HG03175 (cell line): ENCODE data around the gene AADACL3.
"Not testable (repeated sequence)": the region's sequence is repeated elsewhere in the genome, so short reads cannot be mapped to it uniquely, and the experiment has no call there.

ENCODE experiments used
- ATAC-seq: cut with Tn5 transposase; IDR thresholded peaks from one replicate; pipeline ENCODE4 v1.9.1; 2021; ENCODE audit warnings: mild to moderate bottlenecking, moderate library complexity; ENCODE audit not compliant: unreplicated experiment

AADACL3 gene, protein sequence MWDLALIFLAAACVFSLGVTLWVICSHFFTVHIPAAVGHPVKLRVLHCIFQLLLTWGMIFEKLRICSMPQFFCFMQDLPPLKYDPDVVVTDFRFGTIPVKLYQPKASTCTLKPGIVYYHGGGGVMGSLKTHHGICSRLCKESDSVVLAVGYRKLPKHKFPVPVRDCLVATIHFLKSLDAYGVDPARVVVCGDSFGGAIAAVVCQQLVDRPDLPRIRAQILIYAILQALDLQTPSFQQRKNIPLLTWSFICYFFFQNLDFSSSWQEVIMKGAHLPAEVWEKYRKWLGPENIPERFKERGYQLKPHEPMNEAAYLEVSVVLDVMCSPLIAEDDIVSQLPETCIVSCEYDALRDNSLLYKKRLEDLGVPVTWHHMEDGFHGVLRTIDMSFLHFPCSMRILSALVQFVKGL

DNA sequence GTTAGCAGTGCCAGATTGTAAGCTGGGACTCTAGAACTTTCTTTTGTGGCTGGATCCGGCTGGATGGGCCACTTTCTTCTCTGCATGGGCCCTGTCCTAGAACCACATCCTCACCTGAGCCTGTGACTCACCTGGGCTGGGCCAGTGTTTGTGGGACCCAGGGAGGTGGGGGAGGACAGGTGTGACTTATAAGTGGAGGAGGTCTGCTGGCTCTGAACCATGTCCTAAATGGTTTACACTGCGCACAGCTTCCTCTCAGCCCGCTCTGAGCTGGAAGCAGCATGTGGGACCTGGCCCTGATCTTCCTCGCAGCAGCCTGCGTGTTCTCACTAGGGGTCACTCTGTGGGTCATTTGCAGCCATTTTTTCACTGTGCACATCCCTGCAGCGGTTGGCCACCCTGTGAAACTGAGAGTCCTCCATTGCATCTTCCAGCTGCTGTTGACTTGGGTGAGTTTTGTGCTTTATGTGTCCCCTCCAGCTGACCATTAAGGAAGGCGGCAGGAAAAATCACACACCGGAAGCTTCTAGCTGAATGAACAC is at the start of gene AADACL3:
TSS of gene AADACL3 (plus strand) at position 215 of the 542 bp plus-strand sequence. CDS start at position 282, 67 bp downstream.
- ATAC-seq: no peak

DNA sequence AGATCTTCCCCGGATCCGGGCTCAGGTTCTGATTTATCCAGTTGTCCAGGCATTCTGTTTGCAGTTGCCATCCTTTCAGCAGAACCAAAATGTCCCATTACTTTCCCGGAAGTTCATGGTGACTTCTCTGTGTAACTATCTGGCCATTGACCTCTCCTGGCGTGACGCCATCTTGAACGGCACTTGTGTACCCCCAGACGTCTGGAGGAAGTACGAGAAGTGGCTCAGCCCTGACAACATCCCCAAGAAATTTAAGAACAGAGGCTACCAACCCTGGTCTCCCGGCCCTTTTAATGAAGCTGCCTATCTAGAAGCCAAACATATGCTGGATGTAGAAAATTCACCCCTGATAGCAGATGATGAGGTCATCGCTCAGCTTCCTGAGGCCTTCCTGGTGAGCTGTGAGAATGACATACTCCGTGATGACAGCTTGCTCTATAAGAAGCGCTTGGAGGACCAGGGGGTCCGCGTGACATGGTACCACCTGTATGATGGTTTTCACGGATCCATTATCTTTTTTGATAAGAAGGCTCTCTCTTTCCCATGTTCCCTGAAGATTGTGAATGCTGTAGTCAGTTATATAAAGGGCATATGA is 49.7 kb upstream of the AADACL3 start:
- no peak for ATAC-seq

DNA sequence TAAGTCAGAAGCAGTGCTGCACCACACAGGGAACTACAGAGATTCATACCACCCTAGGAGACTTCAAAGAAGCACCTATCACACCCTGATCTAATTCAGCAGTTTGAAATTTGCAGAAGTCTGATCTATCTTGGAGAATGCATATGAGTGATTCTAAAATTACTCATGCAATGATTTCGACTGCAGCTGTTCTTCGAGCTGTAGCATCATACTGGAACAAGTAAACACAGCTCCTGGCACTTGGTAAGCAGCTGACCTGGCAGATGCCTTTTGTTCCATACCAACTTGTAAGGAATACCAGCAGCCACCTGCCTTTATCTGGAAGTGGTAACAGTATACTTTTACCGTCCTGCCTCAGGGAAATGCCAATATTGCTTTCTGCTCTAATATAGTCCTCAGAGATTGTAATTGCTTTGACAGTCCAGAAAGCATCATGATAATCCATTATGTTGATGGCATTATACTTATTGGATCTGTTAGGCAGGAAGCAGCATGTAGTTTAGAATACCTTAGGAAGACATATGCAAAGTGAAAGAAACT is 46.3 kb upstream of the AADACL3 start:
- no peak for ATAC-seq

DNA sequence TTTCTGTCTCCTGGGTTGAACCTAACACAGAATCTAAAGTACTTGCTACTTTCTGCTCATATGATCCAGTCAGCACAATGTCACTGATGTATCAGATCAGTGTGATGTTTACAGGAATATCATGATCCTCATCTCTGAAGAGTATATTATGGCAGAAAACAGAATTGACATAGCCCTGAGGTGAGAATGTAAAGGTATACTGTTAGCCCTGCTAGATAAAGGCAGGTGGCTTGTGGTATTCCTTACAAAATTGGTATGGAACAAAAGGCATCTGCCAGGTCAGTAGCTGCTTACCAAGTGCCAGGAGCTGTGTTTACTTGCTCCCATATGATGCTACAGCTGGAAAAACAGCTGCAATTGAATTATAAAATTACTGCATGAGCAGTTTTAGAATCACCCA is 41.6 kb upstream of the AADACL3 start:
- ATAC-seq: no peak

DNA sequence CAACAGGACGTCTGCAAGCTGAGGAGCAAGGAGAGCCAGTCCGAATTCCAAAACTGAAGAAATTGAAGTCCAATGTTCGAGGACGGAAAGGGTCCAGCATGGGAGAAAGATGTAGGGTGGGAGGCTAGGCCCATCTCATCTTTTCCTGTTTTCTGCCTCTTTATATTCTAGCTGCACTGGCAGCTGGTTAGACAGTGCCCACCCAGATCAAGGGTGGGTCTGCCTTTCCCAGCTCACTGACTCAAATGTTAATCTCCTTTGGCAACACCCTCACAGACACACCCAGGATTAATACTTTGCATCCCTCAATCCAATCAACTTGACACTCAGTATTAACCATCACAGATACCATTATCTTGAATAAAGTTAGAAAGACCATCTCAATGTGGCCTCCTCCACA is 39.8 kb upstream of the AADACL3 start:
- ATAC-seq: not testable (repeated sequence)

DNA sequence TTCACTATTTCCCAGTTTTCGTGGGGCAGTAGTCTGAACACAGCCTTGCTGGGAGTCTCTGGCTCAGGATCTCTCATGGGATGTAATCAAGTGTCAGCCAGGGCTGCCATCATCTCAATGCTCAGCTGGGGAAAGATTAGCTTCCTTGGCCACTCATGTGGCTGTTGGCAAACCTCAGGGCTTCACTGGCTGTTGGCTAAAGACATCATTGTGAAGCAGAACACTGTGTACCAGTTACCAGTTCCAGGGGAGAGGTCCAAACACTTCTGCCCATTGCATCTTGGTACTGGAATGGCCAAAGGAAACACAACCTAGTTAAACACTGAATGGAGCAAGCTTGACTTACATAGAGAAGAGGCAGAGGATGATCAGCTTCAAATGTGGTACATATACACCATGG is 38.3 kb upstream of the AADACL3 start:
- no peak for ATAC-seq

DNA sequence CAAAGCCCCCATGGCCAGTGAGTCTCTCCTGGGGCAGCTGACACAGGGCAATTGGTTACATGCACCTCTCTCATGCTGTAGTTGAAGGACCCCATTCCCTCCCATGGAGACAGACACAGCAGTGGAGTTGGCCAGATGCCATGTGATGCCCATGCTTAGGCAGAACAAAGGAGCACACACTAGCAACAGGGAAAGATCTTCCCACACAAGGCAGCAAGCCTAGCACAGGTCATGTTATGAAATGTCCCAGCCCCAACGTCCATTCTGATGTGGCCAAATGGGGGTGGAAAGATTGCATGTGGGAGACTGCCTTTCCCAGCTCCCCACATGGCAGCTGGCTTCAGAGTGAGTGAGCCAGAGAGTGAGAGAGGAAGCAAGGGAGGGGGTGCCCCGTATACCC is 37.6 kb upstream of the AADACL3 start:
- no peak for ATAC-seq

DNA sequence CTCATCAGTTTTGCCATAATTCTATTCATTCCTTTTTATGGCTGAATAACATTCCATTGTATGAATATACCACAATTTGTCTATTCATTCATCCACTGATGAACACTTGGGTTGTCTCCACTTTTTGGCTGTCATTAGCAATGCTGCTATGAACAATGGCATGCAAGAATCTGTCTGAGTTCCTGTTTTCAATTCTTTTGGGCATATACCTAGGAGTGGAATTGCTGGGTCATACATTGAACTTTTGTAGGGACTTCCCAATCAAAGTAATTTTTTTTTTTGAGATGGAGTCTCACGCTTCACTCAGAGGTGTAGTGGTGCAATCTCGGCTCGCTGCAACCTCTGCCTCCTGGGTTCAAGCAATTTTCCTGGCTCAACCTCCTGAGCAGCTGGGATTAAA is 37.1 kb upstream of the AADACL3 start:
- ATAC-seq: no peak

DNA sequence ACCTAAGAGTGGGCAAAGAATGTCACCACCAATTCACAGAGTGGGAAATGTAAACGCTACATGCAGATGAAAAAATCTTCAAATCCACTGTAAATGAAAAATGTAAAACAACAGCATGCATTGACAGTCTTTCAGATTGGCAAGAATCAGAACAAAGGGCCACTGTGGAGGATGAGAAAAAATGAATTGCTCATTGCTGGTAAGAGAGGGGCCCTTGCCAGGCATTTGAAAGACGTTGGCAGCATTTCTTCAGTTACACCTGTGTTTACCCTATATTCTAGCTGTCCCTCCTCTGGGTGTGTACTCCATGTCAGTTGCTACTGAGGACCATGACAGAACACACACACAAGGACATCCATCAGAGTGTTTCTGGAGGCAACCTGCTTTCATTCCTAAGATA is 25.8 kb upstream of the AADACL3 start:
- no peak for ATAC-seq

DNA sequence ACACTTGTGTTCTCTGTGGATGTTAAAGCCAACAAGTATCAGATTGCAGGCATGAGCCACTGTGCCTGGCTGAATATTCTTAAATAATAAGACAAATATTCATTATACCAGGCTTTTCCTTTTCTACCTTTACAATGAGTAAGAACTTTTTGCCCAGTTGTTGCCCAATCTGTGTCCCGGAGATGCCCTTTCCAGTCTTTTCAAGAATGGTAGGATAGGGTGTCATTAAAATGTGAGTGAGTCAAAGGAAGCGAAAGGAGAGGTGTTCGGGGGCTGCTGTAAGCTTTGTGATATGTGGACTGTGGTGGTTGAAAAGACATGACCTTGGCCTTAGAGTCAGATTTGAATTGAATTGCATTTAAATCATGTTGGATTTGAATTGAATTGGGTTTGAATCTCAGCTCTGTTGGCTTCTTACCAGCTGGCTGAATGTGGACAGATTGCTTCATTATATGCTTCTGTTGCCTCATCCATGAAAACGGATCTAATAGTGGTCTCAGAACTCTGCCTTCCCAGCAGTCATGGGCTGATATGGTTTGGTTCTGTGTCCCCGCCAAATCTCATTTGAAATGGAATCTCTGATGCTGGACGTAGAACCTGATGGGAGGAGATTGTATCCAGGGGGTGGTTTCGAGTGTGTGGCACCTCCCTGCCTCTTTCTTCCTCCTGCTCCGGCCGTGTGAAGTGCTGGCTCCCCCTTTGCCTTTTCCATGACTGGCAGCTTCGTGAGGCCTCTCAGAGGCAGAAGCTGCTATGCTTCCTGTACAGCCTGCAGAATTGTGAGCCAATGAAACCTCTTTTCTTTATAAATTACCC is 22.7 kb upstream of the AADACL3 start:
- no peak for ATAC-seq

DNA sequence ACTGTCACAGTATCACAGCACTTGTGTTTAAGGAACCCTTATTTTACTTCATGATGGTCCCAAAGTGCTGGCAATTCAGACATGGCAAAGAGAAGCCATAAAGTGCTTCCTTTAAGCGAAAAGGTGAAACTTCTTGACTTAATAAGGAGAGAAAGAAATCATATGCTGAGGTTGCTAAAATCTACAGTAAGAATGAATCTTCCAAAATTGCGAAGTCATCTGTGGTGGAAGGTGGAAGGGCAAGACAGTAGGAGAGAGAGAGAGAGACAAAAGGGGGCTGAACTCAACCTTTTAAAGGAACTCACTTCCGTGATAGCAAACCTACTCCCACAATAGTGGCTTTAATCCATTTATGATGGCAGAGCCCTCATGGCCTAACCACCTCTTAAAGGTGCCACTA is 19.3 kb upstream of the AADACL3 start:
- no peak for ATAC-seq

DNA sequence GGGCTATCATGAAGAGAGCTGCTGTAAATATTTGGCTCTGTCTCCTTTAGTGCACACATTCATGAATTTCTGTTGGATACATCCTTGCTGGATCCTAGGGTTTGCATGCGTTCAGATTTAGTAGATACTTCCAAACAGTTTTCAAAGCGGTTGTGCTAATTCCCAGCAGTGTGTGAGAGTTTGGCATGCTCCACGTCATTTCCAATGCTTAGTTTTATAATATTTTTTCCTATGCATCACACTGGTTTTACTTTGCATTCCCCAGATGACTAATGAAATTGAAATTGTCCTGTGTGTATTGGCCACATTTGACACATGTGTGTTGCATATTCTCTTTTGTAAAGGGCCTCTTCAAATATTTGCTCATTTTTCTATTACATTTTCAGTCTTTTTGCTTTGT is 18.5 kb upstream of the AADACL3 start:
- no peak for ATAC-seq

DNA sequence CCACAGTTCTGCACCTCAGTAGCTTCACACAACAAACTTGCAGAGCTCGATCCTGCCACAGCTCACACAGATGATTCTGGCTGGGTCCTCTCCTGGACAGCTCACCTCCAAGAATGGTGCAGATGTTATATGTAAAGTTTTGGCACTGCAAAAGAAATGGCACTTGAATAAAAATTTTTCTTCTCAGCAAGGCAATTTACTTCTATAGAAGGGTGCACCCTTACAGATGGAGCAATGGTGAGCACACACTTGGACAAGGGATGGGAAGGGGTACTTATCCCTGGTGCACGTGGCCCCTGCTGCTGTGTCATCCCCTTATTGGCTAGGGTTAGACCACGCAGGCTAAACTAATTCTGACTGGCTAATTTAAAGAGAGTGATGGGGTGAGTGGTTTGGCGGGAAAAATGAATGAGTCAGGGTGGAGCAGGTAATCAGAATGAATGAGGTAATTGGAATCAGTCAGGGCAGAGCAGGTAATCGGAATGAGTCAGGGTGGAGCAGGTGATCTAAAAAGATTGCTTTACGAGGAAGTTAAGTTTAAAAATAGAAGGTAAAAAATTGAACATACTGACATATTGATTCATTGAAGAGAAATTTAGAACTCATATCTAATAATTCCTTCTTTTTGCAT is 12.0 kb upstream of the AADACL3 start:
- no peak for ATAC-seq

DNA sequence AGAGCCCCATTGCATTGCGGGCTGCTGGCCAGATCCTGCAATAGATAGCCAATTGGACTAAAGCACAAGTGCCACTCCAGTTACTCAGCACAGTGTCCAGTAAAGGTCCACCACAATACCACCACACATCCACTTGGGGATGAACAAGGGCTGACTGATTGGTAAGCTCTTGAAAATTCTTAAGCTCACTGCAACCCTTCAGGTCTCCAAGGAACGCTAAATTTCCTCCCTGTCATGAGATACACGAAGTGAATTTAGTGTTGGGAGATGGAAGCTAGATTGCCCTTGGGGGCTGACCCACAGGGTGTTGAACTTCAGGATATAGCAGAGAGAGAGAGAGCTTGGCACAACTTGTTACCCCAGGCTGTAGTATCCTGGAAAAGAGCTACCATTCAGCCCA is 9.8 kb upstream of the AADACL3 start:
- no peak for ATAC-seq

DNA sequence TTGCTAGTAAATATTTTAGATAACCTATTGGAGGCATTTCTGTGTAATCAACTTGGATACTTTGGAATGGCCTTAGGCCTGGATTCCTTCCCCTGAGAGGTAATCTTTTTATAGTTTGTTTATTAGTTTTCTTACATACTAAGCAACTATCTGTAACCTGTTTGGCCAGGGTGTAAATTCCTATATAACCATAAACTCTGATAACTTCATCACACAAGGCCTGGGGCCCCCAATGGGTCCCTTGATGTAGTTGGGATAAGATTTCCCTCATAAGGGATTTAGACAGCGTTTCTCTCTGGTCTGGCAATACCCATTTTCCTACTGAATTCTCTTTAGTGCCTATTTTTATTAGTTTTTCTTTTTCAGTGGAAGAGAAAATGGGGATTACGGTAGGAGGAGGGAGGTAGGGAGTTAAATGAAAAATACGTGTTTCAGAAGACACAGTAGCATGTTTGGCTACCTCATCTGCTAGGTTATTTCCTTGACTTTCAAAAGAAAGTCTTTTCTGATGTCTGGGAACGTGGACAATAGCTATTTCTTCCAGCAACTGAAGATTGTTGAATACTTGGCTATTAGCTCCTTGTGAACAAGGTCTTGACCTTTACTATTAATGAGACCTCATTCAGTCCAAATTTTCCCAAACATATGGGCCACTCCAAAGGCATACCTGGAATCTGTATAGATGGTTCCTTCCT is 7.4 kb upstream of the AADACL3 start:
- ATAC-seq: no peak

DNA sequence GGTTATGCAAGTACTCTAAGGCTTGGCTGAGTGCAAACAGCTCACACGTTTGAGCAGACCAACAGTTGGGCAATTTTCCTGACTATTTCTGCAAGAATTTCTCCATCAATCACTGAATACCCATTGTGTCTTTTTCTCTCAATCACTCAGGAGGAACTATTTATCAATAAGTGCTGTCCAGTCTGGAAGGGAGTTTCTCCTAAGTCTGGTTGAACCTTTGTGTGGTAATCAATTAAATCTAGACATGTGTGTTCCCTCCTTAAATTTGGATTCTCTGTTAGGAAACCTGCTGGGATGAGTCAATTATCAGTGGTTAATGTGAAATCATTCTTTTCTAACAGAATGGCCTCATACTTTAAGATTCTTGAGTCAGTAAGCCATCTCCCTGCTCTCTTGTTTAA is 6.8 kb upstream of the AADACL3 start:
- ATAC-seq: no peak

DNA sequence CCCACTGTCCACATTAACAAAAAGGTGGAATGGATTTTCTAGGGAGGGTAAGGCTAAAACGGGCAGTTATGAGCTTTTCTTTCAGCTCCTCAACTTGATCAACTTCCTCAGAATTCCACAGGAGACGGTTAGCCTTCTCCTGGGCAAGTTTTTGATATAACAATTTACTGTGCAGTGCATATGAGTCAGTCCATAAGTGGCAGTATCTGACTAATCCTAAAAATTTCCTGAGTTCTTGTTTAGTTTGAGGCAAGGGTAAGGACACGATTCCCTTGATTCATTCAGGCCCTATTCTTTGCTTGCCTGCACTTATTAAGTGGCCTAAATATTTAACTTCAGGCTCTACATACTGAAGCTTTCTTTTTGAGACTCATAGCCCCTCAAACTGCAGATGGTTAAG is 6.2 kb upstream of the AADACL3 start:
- no peak for ATAC-seq

DNA sequence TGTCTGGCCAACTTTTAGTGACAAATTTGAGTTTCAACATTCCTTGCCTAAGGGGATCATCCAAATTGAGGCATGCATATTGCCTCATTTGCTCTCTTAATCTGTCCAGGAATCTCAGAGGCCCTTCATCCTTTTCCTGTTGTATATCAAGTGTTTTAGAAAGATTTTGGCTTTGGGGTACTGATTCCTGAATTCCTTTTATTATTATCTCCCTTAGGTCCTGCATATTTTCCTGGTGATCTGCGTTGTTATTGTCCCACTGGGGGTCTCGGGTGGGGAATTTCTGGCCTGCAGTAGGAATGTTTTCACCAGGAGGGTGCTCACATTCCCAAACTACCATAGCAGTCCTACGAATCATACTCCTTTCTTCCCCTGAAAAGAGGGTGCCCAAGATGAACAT is 4.4 kb upstream of the AADACL3 start:
- no peak for ATAC-seq

DNA sequence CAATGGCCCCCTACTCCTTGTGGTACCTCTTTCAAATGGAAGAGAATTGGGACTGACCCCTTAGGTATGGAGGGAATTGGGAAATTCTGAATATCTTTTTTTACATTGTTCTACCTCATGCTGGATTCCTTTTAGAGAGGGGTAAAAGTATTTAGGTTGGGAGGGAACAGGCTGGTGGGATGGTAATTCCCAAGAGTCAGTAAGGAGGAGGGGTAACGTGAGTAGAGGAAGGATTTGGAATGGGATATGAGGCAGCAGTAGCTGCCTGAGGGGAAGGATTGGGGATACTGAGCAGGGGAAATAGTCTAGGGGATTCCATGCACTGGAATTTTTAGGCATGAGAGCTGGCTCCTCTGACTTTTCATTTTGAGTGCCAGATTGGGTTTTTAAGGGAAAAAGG is 3.8 kb upstream of the AADACL3 start:
- no peak for ATAC-seq

DNA sequence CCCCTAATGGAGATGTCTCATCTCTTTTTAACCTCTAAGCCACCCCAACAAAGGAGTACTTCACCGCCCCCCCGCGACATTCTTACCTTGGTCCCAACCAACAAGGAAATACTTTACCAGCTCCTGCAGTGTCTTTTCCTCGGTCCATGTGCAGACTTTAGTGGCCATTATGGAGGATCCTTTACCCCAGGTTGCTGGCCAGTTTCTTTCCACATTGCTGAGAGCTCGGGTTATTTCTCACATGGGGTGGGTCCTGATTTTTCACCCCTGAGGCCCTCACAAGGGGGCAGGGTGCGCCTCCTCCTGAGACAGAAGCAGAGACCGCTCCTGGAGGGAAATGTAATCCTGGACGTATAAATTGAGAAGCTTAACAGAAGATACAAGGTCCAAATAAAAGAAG is 3.0 kb upstream of the AADACL3 start:
- no peak for ATAC-seq
